Bronchial epithelial cell (primary cell): ENCODE results near the gene COL23A1. TPM values are rescaled to one million over a fixed set of nuclear protein-coding genes. Genes with fewer than 3 reads are reported as not detected.

Source experiments
- DNase-seq: peaks from one replicate; pipeline ENCODE4 v3.0.0-alpha.2; 2010; ENCODE audit warnings: low read depth
- FAIRE-seq: peaks from 2 replicates; lab custom pipeline; 2011; peaks lifted over from hg19 to GRCh38; lab: Jason Lieb, UNC
- H3K27me3 ChIP-seq: 2 replicates; pipeline ENCODE4 v1.5.1; 2011; ENCODE audit warnings: low read length; ENCODE audit not compliant: control insufficient read depth, insufficient read depth
- H3K36me3 ChIP-seq: 2 replicates; pipeline ENCODE4 v1.5.1; 2011; ENCODE audit warnings: low read length; ENCODE audit not compliant: control insufficient read depth, insufficient read depth
- H3K4me3 ChIP-seq: 2 replicates; pipeline ENCODE4 v1.5.1; 2011; ENCODE audit warnings: mild to moderate bottlenecking, low read depth, low read length, control low read depth
- total RNA-seq: library from RNA; depleted of rRNA; stranded (reverse); fragments of >200 nt; gene quantifications from 2 replicates; pipeline ENCODE4 v1.2.1, GENCODE V29; 2014
- TF ChIP-seq, protein P1 (sequence below): IDR thresholded peaks from 2 replicates; pipeline ENCODE4 v1.5.1; 2011; ENCODE audit warnings: mild to moderate bottlenecking, moderate library complexity, low read length, control low read depth, inconsistent platforms; ENCODE audit not compliant: insufficient read depth, severe bottlenecking

The COL23A1 gene
- total RNA-seq, 1 donor from 2014 or later, result 0.26 TPM

DNA sequence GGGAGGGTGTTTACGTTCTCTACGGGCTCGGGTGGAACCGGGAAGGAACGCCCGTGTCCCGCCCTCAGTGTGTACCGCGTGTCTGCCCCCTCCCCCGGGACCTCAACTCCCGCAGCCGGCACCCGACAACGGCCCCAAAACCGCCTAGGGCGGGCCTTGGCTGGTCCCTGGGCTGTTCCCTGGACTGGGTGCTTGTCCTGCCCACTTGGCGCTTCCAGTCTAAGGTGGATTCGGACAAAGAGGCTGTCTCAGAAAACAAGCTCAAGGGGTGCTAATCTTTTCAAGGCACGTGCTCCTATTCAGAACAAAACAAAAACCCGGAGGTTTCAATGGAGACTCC is 37.0 kb upstream of the COL23A1 start:
- Histone ChIP-seq H3K27me3 (no peaks in the 10 kb centered on the region), H3K36me3 (peaks cover 4% of the 10 kb centered on the region), H3K4me3 (peak overlapping the region; percentile 93)
- DNase-seq (no peak), FAIRE-seq (no peak)
- TF ChIP-seq, protein P1, sequence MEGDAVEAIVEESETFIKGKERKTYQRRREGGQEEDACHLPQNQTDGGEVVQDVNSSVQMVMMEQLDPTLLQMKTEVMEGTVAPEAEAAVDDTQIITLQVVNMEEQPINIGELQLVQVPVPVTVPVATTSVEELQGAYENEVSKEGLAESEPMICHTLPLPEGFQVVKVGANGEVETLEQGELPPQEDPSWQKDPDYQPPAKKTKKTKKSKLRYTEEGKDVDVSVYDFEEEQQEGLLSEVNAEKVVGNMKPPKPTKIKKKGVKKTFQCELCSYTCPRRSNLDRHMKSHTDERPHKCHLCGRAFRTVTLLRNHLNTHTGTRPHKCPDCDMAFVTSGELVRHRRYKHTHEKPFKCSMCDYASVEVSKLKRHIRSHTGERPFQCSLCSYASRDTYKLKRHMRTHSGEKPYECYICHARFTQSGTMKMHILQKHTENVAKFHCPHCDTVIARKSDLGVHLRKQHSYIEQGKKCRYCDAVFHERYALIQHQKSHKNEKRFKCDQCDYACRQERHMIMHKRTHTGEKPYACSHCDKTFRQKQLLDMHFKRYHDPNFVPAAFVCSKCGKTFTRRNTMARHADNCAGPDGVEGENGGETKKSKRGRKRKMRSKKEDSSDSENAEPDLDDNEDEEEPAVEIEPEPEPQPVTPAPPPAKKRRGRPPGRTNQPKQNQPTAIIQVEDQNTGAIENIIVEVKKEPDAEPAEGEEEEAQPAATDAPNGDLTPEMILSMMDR, result no peak

DNA sequence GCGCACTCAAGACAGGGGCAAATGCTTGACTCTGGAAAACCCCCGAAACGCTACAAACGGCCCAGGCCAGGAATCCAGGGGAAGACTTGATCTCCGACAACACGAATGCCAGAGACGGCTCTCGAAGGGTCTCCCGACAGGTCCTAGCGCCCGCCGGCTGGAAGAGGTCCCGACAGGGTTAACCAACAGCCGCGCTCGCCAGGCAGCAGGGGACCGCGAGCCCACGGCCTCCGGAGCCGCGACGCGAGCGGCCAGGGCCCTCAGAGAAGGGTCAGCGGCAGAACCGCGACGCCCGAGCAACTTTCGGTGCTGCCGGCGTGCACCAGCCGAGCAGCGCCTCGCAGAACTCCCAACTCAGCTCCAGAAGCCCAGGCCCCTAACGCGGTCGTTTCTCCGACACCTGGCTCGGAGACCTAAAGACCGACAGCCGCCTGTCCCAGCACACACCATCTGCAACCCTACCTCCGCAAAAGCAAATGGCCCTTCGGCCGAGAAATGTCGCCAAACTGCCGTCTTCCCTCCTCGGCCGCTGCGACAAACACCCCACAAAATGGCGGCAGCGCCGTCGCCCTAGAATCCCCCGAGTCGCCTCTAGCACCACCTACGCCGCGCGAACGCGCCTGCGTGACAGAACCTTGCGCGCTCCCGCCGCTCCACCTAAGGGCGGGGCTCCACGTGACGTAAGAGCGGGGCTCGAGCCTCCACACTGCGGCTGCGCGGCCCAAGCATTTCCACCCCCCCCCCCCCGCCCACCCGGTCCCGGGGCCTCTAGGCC is 36.5 kb upstream of the COL23A1 start, which contains the start of gene CLK4:
TSS of gene CLK4 (minus strand) at position 567 of the 775 bp plus-strand sequence. CDS start 3,634 bp downstream, outside the sequence.
- TF ChIP-seq, protein P1, result no peak
- FAIRE-seq (no peak), DNase-seq (peak; percentile 72)
- no peaks in the 10 kb centered on the region for H3K27me3 ChIP-seq
- peak within 1 kb of the TSS; percentile 93 for H3K4me3 ChIP-seq
- peaks cover 4% of the 10 kb centered on the region for H3K36me3 ChIP-seq

DNA sequence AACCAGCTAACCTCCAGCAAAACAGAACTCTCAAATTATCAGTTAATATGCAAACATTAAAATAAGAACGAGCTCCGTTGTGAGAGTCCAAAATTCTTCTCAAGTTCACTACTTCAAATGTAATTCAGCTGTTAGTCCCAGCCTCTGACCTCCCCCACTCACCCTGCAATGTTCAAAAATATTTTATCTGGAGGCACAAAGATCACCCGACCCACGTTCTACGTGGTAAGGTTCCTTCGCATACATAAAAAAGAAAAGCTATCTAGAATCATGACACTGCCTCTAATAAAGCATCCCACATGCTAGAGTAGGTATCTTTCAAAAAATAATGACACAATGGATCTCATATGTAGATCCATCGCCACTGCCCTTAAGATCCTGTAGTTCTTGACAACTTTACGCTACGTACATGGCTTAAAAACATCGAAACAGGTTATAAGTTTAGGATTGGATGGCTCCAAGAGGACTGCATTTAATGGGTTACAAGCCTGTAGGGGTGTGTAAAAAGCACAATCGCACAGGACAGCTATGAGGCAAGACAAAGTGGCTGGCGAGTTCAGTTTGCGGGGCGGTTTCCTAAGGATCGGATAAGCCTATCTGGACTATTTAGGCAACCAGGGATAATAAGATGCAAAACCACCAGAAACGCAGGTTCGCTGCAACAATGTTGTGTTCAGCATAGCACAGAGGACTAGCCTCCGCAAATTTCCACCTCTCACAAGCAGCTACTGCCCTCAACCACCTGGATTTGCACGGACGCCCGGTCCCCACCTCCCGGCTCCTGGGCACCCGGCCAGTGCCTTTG is 35.7 kb upstream of the COL23A1 start:
- no peak for FAIRE-seq
- H3K36me3 ChIP-seq, result peaks cover 4% of the 10 kb centered on the region
- H3K27me3 ChIP-seq, result no peaks in the 10 kb centered on the region
- DNase-seq, result peak; percentile 41
- TF ChIP-seq, protein P1, result no peak
- H3K4me3 ChIP-seq, result peak overlapping the region; percentile 93

DNA sequence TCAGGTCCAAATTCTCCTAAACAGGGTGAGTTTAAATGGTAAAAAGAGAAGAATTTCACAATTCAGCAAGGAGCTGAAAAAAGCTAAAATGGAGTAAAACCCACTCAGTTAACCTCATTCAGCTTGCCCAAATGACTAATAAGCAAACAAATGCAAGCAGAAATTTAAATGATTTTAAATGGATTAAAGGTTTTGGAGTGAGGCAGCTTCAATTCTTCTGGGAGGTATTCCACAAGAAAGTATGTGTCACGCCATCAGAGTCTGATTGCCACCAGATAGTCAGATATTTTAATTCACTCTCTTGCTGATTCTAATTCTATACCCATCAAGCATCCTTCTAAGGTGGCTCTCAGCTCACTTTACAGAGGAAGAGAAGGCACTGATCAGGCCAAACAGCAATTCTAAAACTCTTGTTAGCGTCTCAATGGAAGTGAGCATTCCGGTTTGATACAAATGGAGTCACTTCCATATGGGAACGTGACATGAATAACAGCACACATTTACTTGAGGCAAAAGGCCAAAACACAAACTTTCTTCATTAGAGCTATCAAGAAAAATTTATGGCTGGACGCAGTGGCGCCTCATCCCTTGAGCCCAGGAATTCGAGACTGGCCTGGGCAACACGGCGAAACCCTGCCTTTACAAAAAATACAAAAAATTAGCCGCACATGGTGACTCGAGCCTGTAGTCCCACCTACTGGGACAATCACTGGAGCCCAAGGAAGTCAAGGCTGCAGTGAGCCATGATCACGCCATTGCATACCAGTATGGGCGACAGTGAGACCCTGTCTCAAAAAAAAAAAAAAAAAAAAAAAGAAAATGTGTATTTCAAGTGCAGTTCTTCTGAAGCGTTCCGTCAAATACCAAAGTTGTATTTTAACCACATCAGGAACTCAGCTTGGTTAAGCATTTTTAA is 34.7 kb upstream of the COL23A1 start:
- TF ChIP-seq, protein P1, result no peak
- H3K4me3 ChIP-seq, result peak overlapping the region; percentile 93
- H3K27me3 ChIP-seq, result no peaks in the 10 kb centered on the region
- DNase-seq (no peak), FAIRE-seq (no peak)
- H3K36me3 ChIP-seq, result peaks cover 7% of the 10 kb centered on the region

DNA sequence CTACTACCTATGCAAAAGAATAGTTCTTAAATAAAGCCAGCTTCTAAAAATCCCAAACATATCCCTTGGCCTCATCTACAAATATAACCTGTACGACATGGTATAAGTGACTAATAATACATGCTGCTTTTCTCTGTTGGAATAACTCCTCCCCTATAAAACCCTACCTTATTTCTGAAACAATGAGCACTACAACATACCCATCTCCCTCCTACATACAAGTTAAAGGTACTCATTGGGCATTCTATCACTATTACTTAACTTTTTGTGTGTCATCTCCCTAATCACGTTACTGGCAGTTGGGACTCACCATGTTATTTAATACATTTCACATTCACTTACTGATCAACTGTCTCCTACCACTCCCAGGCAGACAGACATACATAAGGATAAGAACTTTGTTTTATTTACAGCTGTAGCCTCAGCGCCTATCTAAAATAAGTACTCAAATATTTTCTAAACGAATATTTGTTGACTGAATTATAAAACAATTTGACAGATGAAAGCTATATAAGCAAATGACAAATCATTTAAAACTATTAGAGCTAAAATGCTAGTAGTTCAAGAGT is 32.6 kb upstream of the COL23A1 start:
- Histone ChIP-seq H3K4me3 (no peak overlapping the region), H3K27me3 (no peaks in the 10 kb centered on the region), H3K36me3 (peaks cover 14% of the 10 kb centered on the region)
- DNase-seq, result no peak
- FAIRE-seq, result no peak
- TF ChIP-seq, protein P1, result no peak
